GM20000 (cell line): ENCODE results near the gene PREB.

ENCODE experiments used
- DNase-seq: peaks from one replicate; pipeline ENCODE4 v3.0.0; 2012; ENCODE audit warnings: low spot score
- CTCF ChIP-seq: IDR thresholded peaks from 2 replicates; pipeline ENCODE4 v1.5.1; 2012; ENCODE audit warnings: mild to moderate bottlenecking, control low read depth; ENCODE audit errors: extremely low read depth, missing control alignments

PREB gene

GRCh38 chr2:27150639-27151230 lies 16.3 kb upstream of the PREB start:
- no peak for TF ChIP-seq CTCF
- no peak for DNase-seq

GRCh38 chr2:27149570-27150405 lies 15.4 kb upstream of the PREB start:
- no peak for DNase-seq
- no peak for TF ChIP-seq CTCF

- TF ChIP-seq CTCF: no peak
- no peak for DNase-seq
These were observed 14.5 kb upstream of the PREB start, which contains the start of gene TCF23 for GRCh38 chr2:27148801-27149439. Gene TCF23, plus strand, starts transcription at chr2:27149004. Its CDS starts 130 bp downstream, at chr2:27149134.

- TF ChIP-seq CTCF: no peak
- no peak for DNase-seq
These were observed 13.5 kb upstream of the PREB start for GRCh38 chr2:27147935-27148334.

GRCh38 chr2:27145682-27146081 lies 11.2 kb upstream of the PREB start:
- TF ChIP-seq CTCF: no peak
- DNase-seq: no peak

GRCh38 chr2:27143285-27143684 lies 8.8 kb upstream of the PREB start:
- no peak for TF ChIP-seq CTCF
- DNase-seq: no peak

- no peak for DNase-seq
- TF ChIP-seq CTCF: no peak
These were observed 4.9 kb upstream of the PREB start, which contains the start of gene PRR30 for GRCh38 chr2:27139310-27139709. Gene PRR30, minus strand, starts transcription at chr2:27139410. Its CDS starts 1,081 bp downstream, at chr2:27138329.
